ENCODE data around the gene UBE3D. TPM values are rescaled to one million over a fixed set of nuclear protein-coding genes. Genes with fewer than 3 reads are reported as not detected.
"Not testable (repeated sequence)": the region's sequence is repeated elsewhere in the genome, so short reads cannot be mapped to it uniquely, and the experiment has no call there.

UBE3D gene
- total RNA-seq, 1 experiment from 2014 or later, result 9.5 TPM

DNA sequence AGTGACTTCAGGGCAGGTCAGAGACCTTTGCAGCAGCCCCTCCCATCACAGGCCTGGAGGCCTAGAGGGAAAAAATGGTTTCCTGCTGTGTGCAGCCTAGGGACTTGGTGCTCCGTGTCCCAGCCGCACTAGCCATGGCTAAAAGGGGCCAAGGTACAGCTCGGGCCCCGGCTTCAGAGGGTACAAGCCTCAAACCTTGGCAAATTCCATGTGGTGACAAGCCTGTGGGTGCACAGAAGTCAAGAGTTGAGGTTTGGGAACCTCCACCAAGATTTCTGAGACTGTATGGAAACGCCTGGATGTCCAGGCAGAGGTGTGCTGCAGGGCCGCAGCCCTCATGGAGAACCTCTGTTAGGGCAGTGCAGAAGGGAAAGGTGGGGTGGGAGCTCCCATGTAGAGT is 34.0 kb downstream of the UBE3D start:
- no peak overlapping the region for H3K27ac Mint-ChIP-seq (ENCODE audit: unreplicated experiment)
- H3K9me3 Mint-ChIP-seq (ENCODE audit: low read depth, unreplicated experiment), result peaks cover 3% of the 10 kb centered on the region
- CTCF ChIA-PET, result no interaction called here
- no peak overlapping the region for H3K4me3 Mint-ChIP-seq (ENCODE audit: low read depth, unreplicated experiment)
- no peak for DNase-seq
- no TSS peak for BruUV-seq (replicated peaks)
- intact Hi-C loops (cut with micrococcal nuclease; ENCODE audit: unreplicated experiment), result no loop called here
- peaks cover 12% of the 10 kb centered on the region for H3K36me3 Mint-ChIP-seq (ENCODE audit: insufficient read depth, unreplicated experiment)
- H3K27me3 Mint-ChIP-seq (ENCODE audit: unreplicated experiment), result no peaks in the 10 kb centered on the region
- no peak for TF ChIP-seq CTCF (IDR thresholded peaks at IDR 0.05; ENCODE audit: unreplicated experiment)
- H3K4me1 Mint-ChIP-seq (ENCODE audit: low read depth, unreplicated experiment), result no peaks in the 10 kb centered on the region

DNA sequence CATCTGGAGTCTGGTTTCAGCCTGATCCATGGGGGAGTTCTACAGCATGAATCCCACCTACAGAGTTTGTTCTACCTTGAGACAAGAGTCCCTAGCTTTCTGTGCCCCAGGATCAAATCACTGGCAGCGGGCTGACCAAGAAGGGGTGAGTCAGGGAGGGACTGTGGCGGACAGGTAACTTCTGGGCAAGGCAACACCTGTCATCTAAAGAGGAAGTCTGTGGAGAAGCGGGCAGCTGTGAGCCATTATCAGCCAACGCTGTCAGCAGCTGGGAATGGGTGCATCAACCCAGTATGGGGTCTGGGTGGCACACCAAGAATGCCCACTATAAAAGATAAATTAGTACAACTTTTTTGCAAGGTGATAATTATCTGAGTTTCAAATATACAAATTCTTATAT is 45.9 kb downstream of the UBE3D start:
- Mint-ChIP-seq H3K4me3 (ENCODE audit: low read depth, unreplicated experiment) (no peak overlapping the region), H3K9me3 (ENCODE audit: low read depth, unreplicated experiment) (peaks cover 6% of the 10 kb centered on the region), H3K27ac (ENCODE audit: unreplicated experiment) (no peak overlapping the region), H3K36me3 (ENCODE audit: insufficient read depth, unreplicated experiment) (peaks cover 7% of the 10 kb centered on the region), H3K4me1 (ENCODE audit: low read depth, unreplicated experiment) (no peaks in the 10 kb centered on the region), H3K27me3 (ENCODE audit: unreplicated experiment) (no peaks in the 10 kb centered on the region)
- intact Hi-C loops (cut with micrococcal nuclease; ENCODE audit: unreplicated experiment), result no loop called here
- TF ChIP-seq CTCF (IDR thresholded peaks at IDR 0.05; ENCODE audit: unreplicated experiment), result no peak
- no TSS peak for BruUV-seq (replicated peaks)
- no peak for DNase-seq
- CTCF ChIA-PET, result no interaction called here

GRCh38 chr6:83011131-83011530 is 54.5 kb downstream of the UBE3D start:
- H3K9me3 Mint-ChIP-seq (ENCODE audit: low read depth, unreplicated experiment); intact Hi-C loops (cut with micrococcal nuclease; ENCODE audit: unreplicated experiment); H3K27ac Mint-ChIP-seq (ENCODE audit: unreplicated experiment); CTCF ChIA-PET; H3K36me3 Mint-ChIP-seq (ENCODE audit: insufficient read depth, unreplicated experiment); H3K27me3 Mint-ChIP-seq (ENCODE audit: unreplicated experiment); H3K4me3 Mint-ChIP-seq (ENCODE audit: low read depth, unreplicated experiment); BruUV-seq (replicated peaks); DNase-seq: not testable (repeated sequence)
- H3K4me1 Mint-ChIP-seq (ENCODE audit: low read depth, unreplicated experiment), result peaks cover 12% of the 10 kb centered on the region

- H3K4me1 Mint-ChIP-seq (ENCODE audit: low read depth, unreplicated experiment), result peaks cover 12% of the 10 kb centered on the region
- CTCF ChIA-PET, result no interaction called here
- no peaks in the 10 kb centered on the region for H3K36me3 Mint-ChIP-seq (ENCODE audit: insufficient read depth, unreplicated experiment)
- BruUV-seq (replicated peaks), result no TSS peak
- no peak overlapping the region for H3K4me3 Mint-ChIP-seq (ENCODE audit: low read depth, unreplicated experiment)
- intact Hi-C loops (cut with micrococcal nuclease; ENCODE audit: unreplicated experiment), result no loop called here
- no peaks in the 10 kb centered on the region for H3K9me3 Mint-ChIP-seq (ENCODE audit: low read depth, unreplicated experiment)
- no peak overlapping the region for H3K27ac Mint-ChIP-seq (ENCODE audit: unreplicated experiment)
- no peak for DNase-seq
- H3K27me3 Mint-ChIP-seq (ENCODE audit: unreplicated experiment), result no peaks in the 10 kb centered on the region
- TF ChIP-seq CTCF (IDR thresholded peaks at IDR 0.05; ENCODE audit: unreplicated experiment), result no peak
Measured at GRCh38 chr6:83008626-83009025, 57.0 kb downstream of the UBE3D start.

DNA sequence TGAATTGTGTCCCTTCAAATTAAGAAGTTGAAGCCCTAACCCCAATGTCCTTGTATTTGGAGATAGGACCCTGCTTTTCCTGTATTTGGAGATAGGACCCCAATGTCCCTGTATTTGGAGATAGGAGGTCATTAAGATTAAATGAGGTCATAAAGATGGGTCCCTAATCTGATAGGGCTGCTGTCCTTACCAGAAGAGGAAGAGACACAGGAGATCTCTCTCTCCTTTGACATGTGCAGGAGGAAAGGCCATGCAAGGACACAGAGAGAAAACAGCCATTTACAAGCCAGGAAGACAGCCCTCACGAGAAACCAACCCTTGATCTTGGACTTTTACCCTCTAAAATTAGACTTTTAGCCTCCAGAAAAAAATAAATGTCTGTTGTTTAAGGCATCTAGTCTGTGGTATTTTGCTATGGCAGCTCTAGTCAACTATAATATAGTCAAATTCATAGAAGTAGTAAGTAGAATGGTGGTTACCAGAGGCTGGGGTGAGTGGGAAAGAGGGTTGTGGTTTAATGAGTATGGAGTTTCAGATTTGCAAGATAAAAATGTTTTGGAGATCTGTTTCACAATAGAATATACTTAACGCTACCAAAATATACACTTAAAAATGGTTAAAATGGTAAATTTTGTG is 59.3 kb downstream of the UBE3D start:
- CTCF ChIA-PET, result no interaction called here
- BruUV-seq (replicated peaks), result no TSS peak
- Mint-ChIP-seq H3K9me3 (ENCODE audit: low read depth, unreplicated experiment) (no peaks in the 10 kb centered on the region), H3K36me3 (ENCODE audit: insufficient read depth, unreplicated experiment) (no peaks in the 10 kb centered on the region), H3K4me1 (ENCODE audit: low read depth, unreplicated experiment) (peaks cover 12% of the 10 kb centered on the region), H3K4me3 (ENCODE audit: low read depth, unreplicated experiment) (no peak overlapping the region), H3K27me3 (ENCODE audit: unreplicated experiment) (no peaks in the 10 kb centered on the region), H3K27ac (ENCODE audit: unreplicated experiment) (no peak overlapping the region)
- DNase-seq, result no peak
- TF ChIP-seq CTCF (IDR thresholded peaks at IDR 0.05; ENCODE audit: unreplicated experiment), result no peak
- intact Hi-C loops (cut with micrococcal nuclease; ENCODE audit: unreplicated experiment), result no loop called here
